Measurements from ENCODE around the gene PNPLA3.

The PNPLA3 gene

GRCh38 chr22:43995057-43995685, 71.6 kb downstream of the PNPLA3 start:
- no peak for DNase-seq

- no peak for DNase-seq
Measured at GRCh38 chr22:43995798-43996169, 72.2 kb downstream of the PNPLA3 start.

DNA sequence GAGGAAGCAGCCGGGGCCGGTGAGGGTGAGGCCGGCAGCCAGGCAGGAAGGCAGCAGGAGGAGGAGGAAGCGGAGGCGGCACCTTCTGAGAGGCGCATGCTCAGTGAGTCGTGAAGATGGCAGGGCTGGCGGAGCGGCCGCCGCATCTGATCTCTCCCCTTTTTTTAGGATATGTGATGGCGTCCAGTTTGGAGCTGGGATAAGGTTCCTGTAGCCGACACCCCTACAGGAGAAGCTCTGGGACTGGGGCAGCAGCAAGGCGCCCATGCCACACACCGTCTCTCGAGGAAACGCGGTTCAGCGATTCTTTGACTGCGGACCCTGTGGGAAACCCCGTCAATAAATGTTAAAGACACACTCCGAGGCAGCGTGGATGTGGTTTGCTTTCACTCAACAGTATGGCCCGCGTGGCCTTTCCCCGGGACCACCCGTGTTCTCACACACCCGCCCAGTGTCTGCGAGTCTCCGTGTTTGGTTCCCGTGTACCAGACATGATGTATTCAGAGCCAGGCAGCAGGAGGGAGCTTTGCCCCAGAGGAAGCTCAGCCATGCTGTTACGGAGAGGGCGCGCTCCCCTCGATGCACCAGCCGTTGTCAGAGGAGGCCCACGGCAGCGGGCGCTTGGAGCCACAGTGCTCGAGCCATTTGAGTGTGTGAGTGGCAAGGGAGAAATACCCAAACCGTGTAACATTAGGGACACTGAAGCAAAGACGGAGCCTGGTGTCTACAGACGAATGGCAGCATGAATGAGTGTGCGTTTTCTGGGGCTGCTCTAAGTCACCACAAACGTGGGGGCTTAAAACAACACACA, 72.8 kb downstream of the PNPLA3 start:
- no peak for DNase-seq

GRCh38 chr22:43996981-43997265, 73.3 kb downstream of the PNPLA3 start:
- no peak for DNase-seq
